ENCODE measurements around the gene ASIC2. TPM values are rescaled to one million over a fixed set of nuclear protein-coding genes. Genes with fewer than 3 reads are reported as not detected.

Gene ASIC2
- total and polyA plus RNA-seq, 2 donors (not counting 3 experiments of a cell fraction or from before 2014, with no cell fraction given), result not detected

GRCh38 chr17:32998887-32999228 is 294.2 kb downstream of the ASIC2 start:
- H3K9ac ChIP-seq (replicated peaks; ENCODE audit: extremely low read depth, insufficient read depth, low read length), result no peak overlapping the region
- H3K79me2 ChIP-seq (ENCODE audit: control insufficient read depth, insufficient read depth, low read length), result no peaks in the 10 kb centered on the region
- no TSS peak for BruUV-seq (replicated peaks)
- POLR2A ChIA-PET, result no interaction called here
- intact Hi-C loops (cut with micrococcal nuclease) (loop anchor here (1.0 to 10.0 kb wide), 4 partner anchors 89 to 514 kb away; partner anchors contain the start of gene CDK5R1), dilution Hi-C loops (cut with MboI; ENCODE audit: extremely low pct_ligation_motif_present, low sequenced_read_pairs) (no loop called here)
- no peak overlapping the region for H3K27ac ChIP-seq (ENCODE audit: insufficient read depth, low read depth, low read length)
- no peaks in the 10 kb centered on the region for H4K20me1 ChIP-seq (replicated peaks; ENCODE audit: control insufficient read depth, extremely low read depth, insufficient read depth, low read length)
- H3K9me3 ChIP-seq (replicated peaks; ENCODE audit: control insufficient read depth, insufficient read depth, low read length), result no peaks in the 10 kb centered on the region
- no peaks in the 10 kb centered on the region for H3K27me3 ChIP-seq (ENCODE audit: control insufficient read depth in 2 of 2, insufficient read depth in 2 of 2, low read length in 2 of 2)
- no peak overlapping the region for H3K4me2 ChIP-seq (ENCODE audit: insufficient read depth, low read length)
- FAIRE-seq (no peak), DNase-seq (ENCODE audit: low read depth, low spot score) (no peak)
- no peak overlapping the region for H2AFZ ChIP-seq (ENCODE audit: low read depth, low read length)
- no peaks in the 10 kb centered on the region for H3K36me3 ChIP-seq (ENCODE audit: control insufficient read depth in 2 of 2, extremely low read depth in 1 of 2, insufficient read depth in 2 of 2, low read length in 2 of 2)
- peak; percentile 23 for TF ChIP-seq FOS (IDR thresholded peaks at IDR 0.05; ENCODE audit: borderline replicate concordance, insufficient read depth, low read length)
- TF ChIP-seq GATA2 (IDR thresholded peaks at IDR 0.05; ENCODE audit: insufficient read depth, insufficient read length, low read depth, low read length), result no peak
- no peaks in the 10 kb centered on the region for H3K9me1 ChIP-seq (replicated peaks; ENCODE audit: control insufficient read depth, extremely low read depth, insufficient read depth, low read length)
- no peaks in the 10 kb centered on the region for H3K4me1 ChIP-seq (ENCODE audit: control insufficient read depth, extremely low read depth, insufficient read depth, low read length)
- no peak overlapping the region for H3K4me3 ChIP-seq (replicated peaks in 1 of 3; ENCODE audit: insufficient read depth in 1 of 3, low read depth in 1 of 3, low read length in 3 of 3)
- CTCF ChIA-PET, result interaction anchor here (0.6 to 2.0 kb wide), 21 partner anchors 9 to 1363 kb away, joined by 3 to 32 read pairs (median 5); partner anchors contain the start of gene MYO1D

- Histone ChIP-seq H3K4me3 (replicated peaks in 1 of 3; ENCODE audit: insufficient read depth in 1 of 3, low read depth in 1 of 3, low read length in 3 of 3) (no peak overlapping the region), H3K4me2 (ENCODE audit: insufficient read depth, low read length) (no peak overlapping the region), H3K9me3 (replicated peaks; ENCODE audit: control insufficient read depth, insufficient read depth, low read length) (no peaks in the 10 kb centered on the region), H4K20me1 (replicated peaks; ENCODE audit: control insufficient read depth, extremely low read depth, insufficient read depth, low read length) (no peaks in the 10 kb centered on the region), H3K27me3 (ENCODE audit: control insufficient read depth in 2 of 2, insufficient read depth in 2 of 2, low read length in 2 of 2) (no peaks in the 10 kb centered on the region), H3K4me1 (ENCODE audit: control insufficient read depth, extremely low read depth, insufficient read depth, low read length) (no peaks in the 10 kb centered on the region), H3K9me1 (replicated peaks; ENCODE audit: control insufficient read depth, extremely low read depth, insufficient read depth, low read length) (no peaks in the 10 kb centered on the region), H3K9ac (replicated peaks; ENCODE audit: extremely low read depth, insufficient read depth, low read length) (no peak overlapping the region), H2AFZ (ENCODE audit: low read depth, low read length) (no peak overlapping the region), H3K36me3 (ENCODE audit: control insufficient read depth in 2 of 2, extremely low read depth in 1 of 2, insufficient read depth in 2 of 2, low read length in 2 of 2) (no peaks in the 10 kb centered on the region), H3K79me2 (ENCODE audit: control insufficient read depth, insufficient read depth, low read length) (no peaks in the 10 kb centered on the region), H3K27ac (ENCODE audit: insufficient read depth, low read depth, low read length) (no peak overlapping the region)
- BruUV-seq (replicated peaks), result no TSS peak
- ChIA-PET CTCF (interaction anchor here (0.5 to 2.0 kb wide), 40 partner anchors 9 to 1363 kb away, joined by 3 to 32 read pairs (median 4); partner anchors contain the start of genes CDK5R1, MYO1D and TMEM98), POLR2A (no interaction called here)
- dilution Hi-C loops (cut with MboI; ENCODE audit: extremely low pct_ligation_motif_present, low sequenced_read_pairs), result no loop called here
- peak; percentile 76 for FAIRE-seq
- peak; percentile 67 for DNase-seq (ENCODE audit: low read depth, low spot score)
- TF ChIP-seq JUN (IDR thresholded peaks at IDR 0.05; ENCODE audit: borderline replicate concordance, insufficient read depth, insufficient read length, low read depth) (no peak), GATA2 (IDR thresholded peaks at IDR 0.05; ENCODE audit: insufficient read depth, insufficient read length, low read depth, low read length) (no peak), CTCF (IDR thresholded peaks at IDR 0.05; ENCODE audit: extremely low read depth in 1 of 2, insufficient read depth in 1 of 2, low read depth in 1 of 2, low read length in 2 of 2) (peak; percentile 86 to 95), FOS (IDR thresholded peaks at IDR 0.05; ENCODE audit: borderline replicate concordance, insufficient read depth, low read length) (no peak), POLR2A (IDR thresholded peaks at IDR 0.05; ENCODE audit: low read depth, low read length) (no peak), MYC (IDR thresholded peaks at IDR 0.05; ENCODE audit: low read depth, low read length) (no peak), POLR2AphosphoS5 (IDR thresholded peaks at IDR 0.05; ENCODE audit: insufficient read depth, low read depth, low read length) (no peak), EZH2 (IDR thresholded peaks at IDR 0.05; ENCODE audit: borderline replicate concordance, low read depth, low read length, severe bottlenecking) (no peak)
- TF ChIP-seq, protein P1, sequence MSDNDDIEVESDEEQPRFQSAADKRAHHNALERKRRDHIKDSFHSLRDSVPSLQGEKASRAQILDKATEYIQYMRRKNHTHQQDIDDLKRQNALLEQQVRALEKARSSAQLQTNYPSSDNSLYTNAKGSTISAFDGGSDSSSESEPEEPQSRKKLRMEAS (IDR thresholded peaks at IDR 0.05; ENCODE audit: insufficient read depth, insufficient read length), result no peak
- intact Hi-C loops (cut with micrococcal nuclease), result loop anchor here (1.0 to 10.0 kb wide), 4 partner anchors 88 to 513 kb away; partner anchors contain the start of gene CDK5R1
Observed at GRCh38 chr17:32998111-32998886, 294.8 kb downstream of the ASIC2 start.

Data from endothelial cell of umbilical vein (primary cell).